Right kidney (tissue), 9 donors: Measurements from ENCODE around the gene LRRC17.

ENCODE experiments used
- DNase-seq: peaks from one replicate; pipeline ENCODE4 v3.0.0-alpha.2; 2016
- long read RNA-seq, 8 donors: transcript quantifications; one replicate each; lab custom pipeline, GENCODE V29; 2026

The LRRC17 gene, protein sequence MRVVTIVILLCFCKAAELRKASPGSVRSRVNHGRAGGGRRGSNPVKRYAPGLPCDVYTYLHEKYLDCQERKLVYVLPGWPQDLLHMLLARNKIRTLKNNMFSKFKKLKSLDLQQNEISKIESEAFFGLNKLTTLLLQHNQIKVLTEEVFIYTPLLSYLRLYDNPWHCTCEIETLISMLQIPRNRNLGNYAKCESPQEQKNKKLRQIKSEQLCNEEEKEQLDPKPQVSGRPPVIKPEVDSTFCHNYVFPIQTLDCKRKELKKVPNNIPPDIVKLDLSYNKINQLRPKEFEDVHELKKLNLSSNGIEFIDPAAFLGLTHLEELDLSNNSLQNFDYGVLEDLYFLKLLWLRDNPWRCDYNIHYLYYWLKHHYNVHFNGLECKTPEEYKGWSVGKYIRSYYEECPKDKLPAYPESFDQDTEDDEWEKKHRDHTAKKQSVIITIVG
- long read RNA-seq, donor 1, transcript LRRC17-202 (4 exons, 1,963 nt): major isoform, 9 of 27 reads
- long read RNA-seq, donor 1, partial matches to known transcripts: 17 of 27 reads
- long read RNA-seq, donor 1, other reads (novel, unspliced or antisense): 0 of 27 reads
- long read RNA-seq, donor 2, transcript LRRC17-202 (4 exons, 1,963 nt): major isoform, 9 of 62 reads
- long read RNA-seq, donor 2, partial matches to known transcripts: 53 of 62 reads
- long read RNA-seq, donor 2, other reads (novel, unspliced or antisense): 0 of 62 reads
- long read RNA-seq, donor 3, transcript LRRC17-202 (4 exons, 1,963 nt): major isoform, 6 of 35 reads
- long read RNA-seq, donor 3, partial matches to known transcripts: 28 of 35 reads
- long read RNA-seq, donor 3, other reads (novel, unspliced or antisense): 0 of 35 reads
- long read RNA-seq, donor 4, transcript LRRC17-202 (4 exons, 1,963 nt): major isoform, 6 of 6 reads
- long read RNA-seq, donor 4, partial matches to known transcripts: 0 of 6 reads
- long read RNA-seq, donor 4, other reads (novel, unspliced or antisense): 0 of 6 reads
- long read RNA-seq, donor 5, transcript LRRC17-202 (4 exons, 1,963 nt): major isoform, 13 of 41 reads
- long read RNA-seq, donor 5, partial matches to known transcripts: 25 of 41 reads
- long read RNA-seq, donor 5, other reads (novel, unspliced or antisense): 0 of 41 reads
- long read RNA-seq, donor 6, partial matches to known transcripts: 35 of 37 reads
- long read RNA-seq, donor 6, other reads (novel, unspliced or antisense): 0 of 37 reads
- long read RNA-seq, donor 7, transcript LRRC17-202 (4 exons, 1,963 nt): major isoform, 16 of 47 reads
- long read RNA-seq, donor 7, partial matches to known transcripts: 28 of 47 reads
- long read RNA-seq, donor 7, other reads (novel, unspliced or antisense): 0 of 47 reads
- long read RNA-seq, donor 8, transcript LRRC17-202 (4 exons, 1,963 nt): major isoform, 12 of 19 reads
- long read RNA-seq, donor 8, partial matches to known transcripts: 6 of 19 reads
- long read RNA-seq, donor 8, other reads (novel, unspliced or antisense): 0 of 19 reads

DNA sequence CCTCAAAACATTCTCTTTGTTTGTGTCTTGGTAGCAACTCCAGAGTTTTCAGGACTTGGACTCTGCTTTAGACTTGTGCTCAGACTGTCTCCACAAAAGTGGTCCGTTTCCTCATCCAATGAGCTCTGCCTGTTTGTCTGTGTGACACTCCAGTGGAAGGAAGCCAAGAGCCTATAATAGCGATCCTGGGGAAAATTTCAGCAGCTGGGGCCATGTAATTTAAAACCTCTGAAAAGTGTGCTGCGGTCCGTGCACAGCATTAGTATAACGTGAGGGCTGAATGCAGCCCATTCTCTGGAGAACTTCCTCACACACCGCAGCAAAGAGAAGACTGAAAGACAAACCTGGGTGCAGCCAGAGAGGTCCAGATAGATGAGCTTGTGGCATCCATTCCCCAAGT is at the start of gene LRRC17:
Gene LRRC17, plus strand, starts transcription at position 259 of the 400 bp plus-strand sequence. CDS start 20,914 bp downstream, outside the sequence.
- DNase-seq: peak; percentile 65

DNA sequence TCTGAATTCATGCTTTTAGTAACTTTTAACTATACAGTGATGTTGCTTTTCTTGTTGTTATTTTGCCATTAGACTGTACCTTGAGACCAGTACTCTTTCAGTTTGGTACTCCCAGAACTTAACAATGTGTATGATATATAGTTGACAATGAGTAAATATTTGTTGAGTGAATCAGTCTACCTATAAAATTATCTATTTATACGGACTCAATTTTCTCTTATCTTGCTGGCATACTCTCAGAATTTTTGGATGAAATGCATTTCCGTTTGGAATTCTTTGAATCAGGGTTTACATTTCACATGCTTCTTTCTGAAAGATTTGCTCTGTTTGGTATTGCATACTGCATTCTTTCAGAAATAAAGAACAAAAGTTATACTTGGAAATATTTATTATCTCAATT is 47.8 kb upstream of the LRRC17 start:
- DNase-seq: no peak

DNA sequence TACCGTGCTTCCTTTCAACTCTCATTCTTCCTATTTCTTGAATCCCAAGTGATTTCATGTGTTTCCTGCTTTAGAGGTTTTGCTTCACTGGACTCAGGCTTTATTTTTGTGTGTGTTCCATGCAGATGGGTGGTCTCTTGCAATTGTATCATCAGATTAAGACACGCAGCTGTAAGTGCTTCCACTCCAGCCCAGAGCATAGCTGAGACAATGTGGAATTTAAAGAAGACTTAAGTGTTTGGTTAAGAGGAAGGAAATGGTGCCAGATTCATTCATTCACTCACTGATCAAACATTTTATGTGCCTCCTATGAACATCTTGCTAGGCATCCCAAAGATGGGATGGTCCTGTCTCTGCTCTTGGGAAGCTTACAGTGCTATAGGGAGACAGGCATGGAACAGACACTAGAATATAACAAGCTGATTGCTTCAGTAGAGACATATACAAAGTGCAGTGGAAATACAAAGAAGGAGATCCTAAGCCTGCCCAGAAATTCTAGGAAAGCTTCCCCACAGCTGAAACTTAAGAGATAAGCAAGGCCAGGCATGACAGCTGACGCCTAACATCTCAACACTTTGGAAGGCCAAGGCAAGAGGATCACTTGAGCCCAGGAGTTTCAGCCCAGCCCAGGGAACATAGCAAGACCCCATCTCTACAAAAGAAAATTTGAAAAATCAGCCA is 46.1 kb upstream of the LRRC17 start:
- DNase-seq: no peak

DNA sequence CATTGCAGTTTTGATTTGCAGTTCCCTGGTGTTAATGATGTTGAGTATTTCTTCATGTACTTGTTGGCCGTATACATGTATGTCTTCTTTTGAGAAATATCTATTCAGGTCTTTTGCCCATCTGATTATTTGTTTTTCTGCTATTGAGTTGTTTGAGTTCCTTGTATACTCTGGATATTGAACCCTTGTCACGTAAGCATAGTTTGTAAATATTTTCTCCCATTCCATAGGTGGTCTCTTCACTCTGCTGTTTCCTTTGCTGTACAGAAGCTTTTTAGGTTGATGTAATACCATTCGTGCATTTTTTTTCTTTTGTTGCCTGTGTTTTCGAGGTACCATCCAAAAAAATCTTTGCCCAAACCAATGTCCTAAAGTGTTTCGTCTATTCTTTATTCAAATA is 43.6 kb upstream of the LRRC17 start:
- no peak for DNase-seq

DNA sequence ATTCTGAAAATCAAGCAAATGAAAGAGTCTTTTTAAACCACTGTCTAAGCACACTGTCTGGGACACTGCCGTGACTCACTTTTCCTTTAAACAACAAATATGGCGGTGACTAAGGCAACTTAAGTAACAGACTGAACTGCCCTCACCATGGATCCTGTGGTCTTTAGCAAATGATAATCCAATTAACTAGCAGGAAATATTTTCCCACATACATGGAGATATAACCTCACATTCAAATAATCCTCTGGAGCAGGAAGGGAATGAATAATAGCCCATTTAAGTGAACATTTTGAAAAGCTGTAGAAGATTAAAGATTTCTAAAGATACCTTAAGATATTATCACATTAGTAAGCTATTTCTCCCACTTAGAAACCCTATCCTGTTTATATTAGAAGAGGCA is 40.3 kb upstream of the LRRC17 start:
- DNase-seq: no peak

DNA sequence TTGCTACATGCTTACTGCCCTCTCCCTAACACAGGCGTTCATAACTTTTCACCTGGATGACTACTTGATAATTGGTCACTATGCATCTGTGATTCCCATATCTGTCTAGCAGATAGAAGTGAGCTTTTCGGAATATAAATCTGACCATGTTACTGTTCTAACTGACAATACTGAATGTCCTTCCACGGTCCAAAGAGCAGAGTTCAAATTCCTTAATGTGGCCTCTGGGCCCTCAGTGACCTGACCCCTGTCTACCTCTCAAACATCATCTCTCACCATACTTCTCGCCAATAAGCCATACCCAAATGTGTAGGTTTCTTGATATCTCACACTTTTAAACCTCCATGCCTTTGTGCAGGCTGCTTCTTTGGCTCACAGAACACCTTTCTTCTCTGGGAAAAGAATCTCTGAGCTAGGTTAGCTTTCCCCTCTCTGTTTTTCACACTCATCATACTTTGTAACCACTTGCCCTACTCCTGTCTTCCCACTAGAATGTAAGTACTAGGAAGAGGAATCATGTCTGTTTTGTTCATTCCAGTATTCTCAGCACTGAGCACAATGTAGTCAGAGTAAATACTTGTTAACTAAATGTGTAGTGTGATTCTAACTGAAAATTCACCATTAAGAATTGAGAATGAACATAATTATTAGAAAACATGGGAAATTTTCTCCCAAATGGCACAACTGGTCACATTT is 39.2 kb upstream of the LRRC17 start:
- no peak for DNase-seq

DNA sequence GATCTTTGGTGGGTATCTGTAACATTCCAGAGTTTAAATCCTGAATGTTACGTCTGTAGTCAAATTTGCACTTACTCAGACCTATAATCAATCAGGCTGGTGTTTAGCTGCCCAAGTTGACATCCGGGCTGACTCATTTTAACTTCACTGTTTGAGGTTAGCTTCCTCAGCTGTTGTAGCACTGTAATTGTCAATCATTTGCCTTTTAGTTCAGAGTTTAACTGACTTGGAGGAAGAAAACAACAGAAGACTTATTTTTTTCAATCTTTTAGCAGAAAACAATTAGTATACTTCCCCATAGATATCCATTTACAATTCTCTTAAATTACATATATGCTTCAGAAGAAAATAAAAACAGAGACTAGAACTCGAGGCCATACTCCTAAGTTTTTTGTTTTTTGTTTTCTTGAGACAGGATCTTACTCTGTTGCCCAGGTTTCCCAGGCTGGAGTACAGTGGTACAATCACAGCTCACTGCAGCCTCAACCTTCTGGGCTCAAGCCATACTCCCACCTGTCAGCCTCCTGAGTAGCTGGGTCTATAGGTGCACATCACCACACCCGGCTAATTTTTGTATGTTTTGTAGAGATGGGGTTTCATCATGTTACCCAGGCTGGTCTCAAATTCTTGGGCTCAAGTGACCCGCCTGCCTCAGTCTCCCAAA is 38.5 kb upstream of the LRRC17 start:
- DNase-seq: no peak

DNA sequence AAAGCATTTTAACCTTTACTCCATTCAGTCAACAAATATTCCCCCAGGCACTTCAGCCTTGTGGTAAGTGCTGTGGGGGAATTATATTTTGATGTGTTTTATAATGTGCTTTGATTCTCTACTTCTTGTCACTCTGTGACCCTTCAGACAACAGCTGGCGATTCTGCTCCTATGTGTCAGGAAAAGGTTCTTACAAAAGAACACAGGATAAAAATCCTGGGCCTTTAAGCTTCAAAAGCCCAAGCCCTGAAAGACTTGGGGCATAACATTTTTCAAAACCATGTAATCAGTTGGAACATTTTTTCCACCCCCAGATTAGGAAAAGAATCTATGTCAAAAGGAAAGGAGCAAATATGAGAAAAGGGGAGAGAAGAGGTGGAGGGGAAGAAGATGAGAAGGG is 37.8 kb upstream of the LRRC17 start:
- no peak for DNase-seq

DNA sequence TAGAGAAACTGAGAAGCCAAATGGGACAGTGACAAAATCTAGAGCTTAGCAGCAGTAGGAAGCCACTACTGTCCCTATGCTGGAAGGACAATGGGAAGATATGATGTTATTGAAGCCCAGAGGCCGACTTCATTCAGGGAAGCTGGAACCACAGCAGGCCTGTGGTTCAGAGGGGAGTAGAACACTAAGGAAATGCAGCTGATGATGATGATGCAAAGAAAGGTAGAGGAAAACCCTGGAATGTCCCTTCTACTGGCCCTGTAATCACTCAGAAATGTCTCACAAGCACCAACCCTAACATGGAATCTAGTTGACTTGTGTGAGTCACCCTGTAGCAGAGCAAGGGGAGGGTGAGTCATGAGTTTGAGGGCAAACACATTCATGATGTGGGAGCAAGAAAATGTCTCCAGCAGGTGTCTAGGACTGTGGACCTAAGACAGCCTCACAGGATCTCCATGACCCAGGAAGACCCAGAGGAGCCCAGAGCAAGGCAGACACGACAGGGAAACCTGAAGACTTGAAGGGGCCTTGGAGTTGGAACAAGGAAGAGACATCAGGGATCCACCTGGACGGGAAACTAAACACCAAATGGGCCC is 37.0 kb upstream of the LRRC17 start:
- no peak for DNase-seq

DNA sequence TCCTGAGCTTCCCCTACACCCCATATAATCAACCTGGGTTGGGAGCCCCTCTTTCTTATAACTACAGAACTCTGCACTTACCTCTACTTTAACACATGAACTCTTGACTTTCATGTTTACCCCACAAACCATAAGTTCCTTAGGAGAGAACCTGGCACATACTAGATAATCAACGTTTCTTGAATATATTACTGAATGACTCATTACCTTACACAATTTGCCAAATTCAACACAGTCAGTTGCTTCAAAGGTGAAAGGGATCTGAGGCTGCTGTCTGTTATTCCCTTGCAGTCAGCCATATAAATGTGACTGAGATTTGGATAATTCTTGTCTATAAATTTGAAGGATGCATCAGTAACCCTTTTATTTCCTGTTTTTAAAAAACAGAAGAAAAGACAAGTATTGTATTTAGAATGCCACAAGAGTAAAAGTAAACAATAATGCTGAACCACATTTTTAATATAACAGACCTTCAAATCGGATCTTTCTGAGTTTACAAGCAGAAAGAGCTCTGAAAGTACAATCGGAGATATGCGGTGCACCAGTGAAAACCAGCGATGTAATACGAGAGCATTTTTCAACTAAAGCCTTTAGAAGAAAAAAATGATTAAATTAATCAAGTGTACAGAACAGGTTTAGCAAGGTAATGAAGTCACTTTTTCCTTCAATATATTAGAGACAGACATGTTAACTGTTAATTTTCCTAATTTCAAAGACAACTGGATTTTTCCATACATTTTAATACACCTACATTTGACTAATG is 29.5 kb upstream of the LRRC17 start:
- no peak for DNase-seq

DNA sequence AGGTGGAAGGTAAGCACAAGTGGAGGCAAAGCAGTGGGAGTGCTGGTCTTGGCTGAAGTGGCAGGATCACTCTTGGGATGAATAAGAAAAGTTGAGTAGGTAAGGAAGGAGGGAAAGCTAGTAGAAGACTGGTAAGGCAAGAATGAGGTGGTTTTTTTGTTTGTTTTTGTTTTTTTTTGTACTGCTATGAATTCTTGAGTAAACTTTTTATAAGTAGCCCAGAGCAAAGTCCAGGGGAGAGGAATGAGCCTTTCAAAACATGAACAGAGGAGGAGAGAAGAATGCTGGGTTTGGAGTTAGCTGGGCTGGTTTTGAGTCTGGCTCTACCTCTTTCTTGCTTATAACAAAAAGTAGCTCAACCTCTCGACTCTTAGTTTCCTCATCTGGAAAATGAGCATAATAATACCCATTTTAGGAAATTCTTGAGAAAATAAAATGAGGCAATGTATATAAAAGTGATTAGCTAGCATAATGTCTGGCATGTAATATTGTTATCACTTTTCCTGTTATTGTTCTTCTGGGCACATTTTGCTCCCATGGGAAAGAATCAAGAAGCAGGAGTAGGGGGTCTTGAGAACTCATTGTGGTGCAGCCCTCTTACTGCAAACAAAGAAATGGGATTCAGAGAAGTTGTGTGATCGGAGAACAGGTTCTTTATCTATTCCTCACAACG is 24.1 kb upstream of the LRRC17 start:
- DNase-seq: no peak

DNA sequence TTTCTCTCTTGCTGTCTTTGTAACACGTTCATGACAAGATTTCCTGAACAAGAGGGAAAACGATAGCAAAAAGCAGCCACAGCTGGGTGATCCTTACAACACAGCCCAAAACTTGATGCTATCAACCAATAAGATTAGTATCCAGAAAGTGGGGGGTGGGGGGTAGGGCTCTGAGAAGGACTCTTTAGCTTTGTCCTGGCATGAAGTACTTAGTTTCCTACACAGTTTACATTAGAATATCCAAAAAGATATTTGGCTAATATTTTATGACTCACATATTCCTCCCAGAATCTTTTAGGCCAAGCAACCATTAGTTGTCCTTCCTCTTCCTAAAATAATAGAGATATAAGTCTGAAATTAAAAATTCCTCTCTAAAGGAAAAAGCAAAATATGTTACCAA is 22.9 kb upstream of the LRRC17 start:
- DNase-seq: no peak

DNA sequence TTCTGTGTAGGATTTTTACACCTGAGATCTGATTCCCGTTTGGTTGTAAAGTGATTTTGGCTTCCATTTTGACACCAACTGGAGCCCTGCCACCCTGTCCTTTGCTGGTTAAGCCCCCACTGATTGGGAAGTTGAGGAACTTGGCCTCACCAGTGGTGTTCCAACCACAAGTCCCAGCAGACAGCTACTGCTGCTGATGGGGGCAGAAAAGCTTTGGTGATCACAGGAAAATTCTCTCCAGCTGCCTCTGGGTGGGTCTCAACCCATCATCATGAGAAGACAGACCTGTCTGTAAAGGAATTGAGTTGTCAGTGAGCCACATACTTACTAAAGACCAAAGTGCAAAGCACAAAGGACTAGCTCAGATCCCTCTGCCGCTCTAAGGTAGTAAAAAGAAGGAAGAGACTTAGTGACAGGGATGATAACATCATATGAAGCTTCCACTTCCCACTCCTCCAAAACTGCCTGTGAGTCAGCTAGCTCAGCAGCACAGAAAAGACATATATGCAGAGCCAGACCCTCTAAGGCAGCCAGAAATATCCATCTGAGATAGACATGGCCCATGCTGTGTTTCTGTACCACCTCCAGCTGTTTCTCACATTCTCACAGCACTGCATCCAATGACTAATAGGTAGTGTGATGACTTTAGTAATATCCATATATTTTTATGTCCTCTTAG is 22.4 kb upstream of the LRRC17 start:
- DNase-seq: no peak

DNA sequence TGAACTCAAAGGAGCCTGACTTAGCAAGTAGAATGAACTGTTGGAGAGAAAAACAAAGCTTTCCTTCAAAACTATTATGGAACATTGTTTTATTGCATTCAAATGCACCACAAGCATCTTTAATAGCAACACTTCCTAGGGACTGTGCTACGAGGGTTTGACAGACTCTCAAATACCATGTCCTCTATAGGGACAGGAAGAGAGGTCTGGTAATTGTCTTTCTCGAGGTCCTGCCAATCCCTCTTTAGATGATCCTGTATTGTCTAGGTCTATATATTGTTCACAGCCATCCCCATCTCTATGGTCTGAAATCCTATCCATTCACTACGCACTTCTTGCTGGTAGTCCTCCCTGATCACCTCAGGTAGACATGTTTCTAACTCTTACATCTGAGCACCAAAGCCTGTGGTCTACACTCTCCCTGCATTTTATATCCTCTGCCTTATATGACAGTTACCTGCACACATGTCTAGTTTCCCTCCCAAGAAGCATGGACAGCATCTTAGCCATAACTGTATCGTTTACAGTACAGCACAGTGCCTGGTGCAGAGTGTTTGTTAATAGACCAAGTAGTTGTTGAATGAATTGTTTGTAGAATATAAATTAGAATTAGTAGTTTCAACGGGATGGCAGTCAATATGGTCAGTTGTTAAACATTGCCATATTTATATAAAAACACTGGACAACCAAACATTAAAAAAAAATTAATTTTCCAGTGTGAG is 21.7 kb upstream of the LRRC17 start:
- no peak for DNase-seq

DNA sequence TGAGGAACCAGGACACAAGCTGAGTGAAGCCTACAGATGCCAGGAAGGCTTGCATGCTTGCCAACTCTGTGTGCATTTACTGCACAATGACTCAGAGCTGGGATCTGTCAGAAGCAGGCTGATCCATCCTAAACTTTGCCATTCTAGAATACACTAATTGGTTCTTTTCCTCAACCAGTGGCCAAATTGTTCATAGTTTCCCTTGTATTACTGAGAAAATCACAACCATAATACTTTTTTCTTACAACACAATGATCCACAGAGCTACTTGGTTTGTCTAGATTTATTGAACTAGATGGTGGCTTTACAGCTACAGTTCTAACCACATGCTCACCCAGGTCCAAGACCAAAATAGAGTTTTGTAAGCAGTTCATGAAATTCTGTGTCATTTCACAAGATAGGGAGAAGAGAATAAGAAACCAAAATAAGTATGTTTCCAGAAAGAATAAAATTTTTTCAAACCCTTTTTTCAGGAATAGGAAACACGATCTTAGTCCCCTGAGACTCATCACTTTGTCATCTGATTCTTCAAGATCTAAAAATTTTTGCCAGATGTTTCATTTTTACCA is 21.0 kb upstream of the LRRC17 start:
- DNase-seq: no peak

DNA sequence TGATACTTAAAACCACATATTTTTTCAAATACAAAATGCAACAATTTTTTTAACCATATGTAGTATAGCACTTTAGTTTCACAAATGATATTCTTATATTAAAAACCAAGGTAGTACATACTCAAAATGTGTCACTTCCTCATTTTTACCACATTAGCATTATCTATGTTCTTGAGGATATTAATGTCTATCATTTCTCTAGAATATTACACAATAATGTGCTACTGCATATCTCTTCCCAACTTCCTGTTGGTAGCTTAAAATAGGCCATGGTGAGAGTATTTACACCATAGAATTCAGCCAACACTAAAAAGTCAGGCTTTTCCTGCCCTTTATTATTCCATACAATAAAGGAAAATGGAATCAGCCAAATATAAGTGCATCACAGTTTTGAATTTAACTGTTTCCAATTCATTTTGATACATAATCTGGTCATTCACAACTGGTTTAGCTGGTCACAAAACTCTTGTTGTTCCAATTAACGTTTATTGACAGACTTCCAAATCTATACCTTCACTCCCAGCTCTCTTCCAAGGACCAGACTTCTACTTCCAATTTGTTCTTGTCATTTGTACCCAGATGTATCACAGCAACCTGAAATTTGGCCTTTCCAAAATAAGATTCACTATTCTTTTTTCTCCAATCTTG is 20.0 kb upstream of the LRRC17 start:
- DNase-seq: no peak
